ENCODE data around the gene PCDHB6. TPM values are rescaled to one million over a fixed set of nuclear protein-coding genes. Genes with fewer than 3 reads are reported as not detected.
"Not testable (repeated sequence)": the region's sequence is repeated elsewhere in the genome, so short reads cannot be mapped to it uniquely, and the experiment has no call there.

Gene PCDHB6
- total RNA-seq, 1 donor from 2014 or later, result 0.14 TPM

DNA sequence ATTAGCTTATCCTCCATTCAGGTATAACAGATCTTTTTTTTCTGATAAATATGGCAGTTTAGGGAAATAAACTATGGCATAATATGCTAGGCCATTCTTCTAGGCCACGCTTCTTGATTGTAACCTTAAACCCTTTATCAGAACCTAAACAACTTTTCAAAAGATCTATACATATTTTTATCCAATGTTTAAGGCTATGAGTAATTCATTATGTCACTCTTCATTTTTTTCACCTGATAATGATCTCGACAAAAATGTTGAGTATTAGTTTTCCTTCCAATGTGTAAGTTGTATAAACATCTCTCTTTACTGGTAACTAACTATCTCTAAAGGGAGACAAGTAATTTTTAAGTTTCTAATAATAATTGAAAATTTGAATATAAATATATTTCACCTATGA, 30.6 kb upstream of the PCDHB6 start:
- Histone ChIP-seq H3K4me3 (no peak overlapping the region), H3K27ac (replicated peaks) (no peak overlapping the region), H3K4me1 (no peaks in the 10 kb centered on the region), H3K36me3 (no peaks in the 10 kb centered on the region), H3K27me3 (ENCODE audit: low read depth) (peaks cover 33% of the 10 kb centered on the region), H3K9me3 (replicated peaks) (peaks cover 72% of the 10 kb centered on the region)
- TF ChIP-seq, protein P1, sequence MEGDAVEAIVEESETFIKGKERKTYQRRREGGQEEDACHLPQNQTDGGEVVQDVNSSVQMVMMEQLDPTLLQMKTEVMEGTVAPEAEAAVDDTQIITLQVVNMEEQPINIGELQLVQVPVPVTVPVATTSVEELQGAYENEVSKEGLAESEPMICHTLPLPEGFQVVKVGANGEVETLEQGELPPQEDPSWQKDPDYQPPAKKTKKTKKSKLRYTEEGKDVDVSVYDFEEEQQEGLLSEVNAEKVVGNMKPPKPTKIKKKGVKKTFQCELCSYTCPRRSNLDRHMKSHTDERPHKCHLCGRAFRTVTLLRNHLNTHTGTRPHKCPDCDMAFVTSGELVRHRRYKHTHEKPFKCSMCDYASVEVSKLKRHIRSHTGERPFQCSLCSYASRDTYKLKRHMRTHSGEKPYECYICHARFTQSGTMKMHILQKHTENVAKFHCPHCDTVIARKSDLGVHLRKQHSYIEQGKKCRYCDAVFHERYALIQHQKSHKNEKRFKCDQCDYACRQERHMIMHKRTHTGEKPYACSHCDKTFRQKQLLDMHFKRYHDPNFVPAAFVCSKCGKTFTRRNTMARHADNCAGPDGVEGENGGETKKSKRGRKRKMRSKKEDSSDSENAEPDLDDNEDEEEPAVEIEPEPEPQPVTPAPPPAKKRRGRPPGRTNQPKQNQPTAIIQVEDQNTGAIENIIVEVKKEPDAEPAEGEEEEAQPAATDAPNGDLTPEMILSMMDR (IDR thresholded peaks at IDR 0.05; ENCODE audit: borderline replicate concordance), result no peak
- DNase-seq, result no peak
- intact Hi-C loops (cut with micrococcal nuclease), result no loop called here

DNA sequence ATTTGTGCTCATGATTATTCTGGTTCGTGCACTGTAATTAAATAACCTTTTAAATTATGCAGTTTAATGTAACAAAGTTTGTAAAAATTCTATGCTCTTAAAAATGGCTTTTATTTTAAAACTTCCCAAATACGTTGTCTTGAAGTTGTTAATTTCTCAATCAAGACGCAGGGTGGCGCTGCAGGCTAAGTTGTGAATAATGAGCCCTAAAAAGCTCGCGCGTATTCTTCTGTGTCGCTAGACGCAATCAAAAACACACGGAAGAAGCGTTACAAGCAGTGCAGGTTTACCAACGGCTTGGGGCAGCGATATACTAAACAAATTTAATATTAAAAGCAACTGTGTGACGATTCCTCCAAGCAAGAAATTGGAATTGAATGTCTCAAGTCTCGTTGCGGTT, 28.3 kb upstream of the PCDHB6 start, which contains the start of gene PCDHB4:
Gene PCDHB4, plus strand, starts transcription at position 256 of the 400 bp plus-strand sequence. CDS start 181 bp downstream, outside the sequence.
- Histone ChIP-seq H3K9me3 (replicated peaks) (peaks cover 58% of the 10 kb centered on the region), H3K4me3 (peak within 1 kb of the TSS; percentile 51), H3K27ac (replicated peaks) (no peak within 1 kb of the TSS), H3K4me1 (no peaks in the 10 kb centered on the region), H3K36me3 (no peaks in the 10 kb centered on the region), H3K27me3 (ENCODE audit: low read depth) (peaks cover 47% of the 10 kb centered on the region)
- no peak for DNase-seq
- TF ChIP-seq, protein P1 (IDR thresholded peaks at IDR 0.05; ENCODE audit: borderline replicate concordance), result peak; percentile 42
- intact Hi-C loops (cut with micrococcal nuclease), result no loop called here

DNA sequence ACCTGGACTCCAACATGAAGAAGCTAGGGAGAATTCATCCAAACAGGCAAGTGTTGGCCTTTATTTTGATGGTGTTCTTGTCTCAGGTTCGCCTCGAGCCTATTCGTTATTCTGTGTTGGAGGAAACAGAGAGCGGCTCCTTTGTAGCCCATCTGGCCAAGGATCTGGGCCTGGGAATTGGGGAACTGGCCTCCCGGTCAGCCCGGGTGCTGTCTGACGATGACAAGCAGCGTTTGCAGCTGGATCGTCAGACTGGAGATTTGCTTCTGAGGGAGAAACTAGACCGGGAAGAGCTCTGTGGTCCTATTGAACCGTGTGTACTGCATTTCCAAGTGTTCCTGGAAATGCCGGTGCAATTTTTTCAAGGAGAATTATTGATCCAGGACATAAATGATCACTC, 27.9 kb upstream of the PCDHB6 start:
- Histone ChIP-seq H3K27ac (replicated peaks) (no peak overlapping the region), H3K9me3 (replicated peaks) (peaks cover 58% of the 10 kb centered on the region), H3K4me1 (no peaks in the 10 kb centered on the region), H3K36me3 (peaks cover 3% of the 10 kb centered on the region), H3K27me3 (ENCODE audit: low read depth) (peaks cover 48% of the 10 kb centered on the region), H3K4me3 (peak overlapping the region; percentile 51)
- intact Hi-C loops (cut with micrococcal nuclease), result no loop called here
- TF ChIP-seq, protein P1 (IDR thresholded peaks at IDR 0.05; ENCODE audit: borderline replicate concordance), result no peak
- DNase-seq, result no peak

DNA sequence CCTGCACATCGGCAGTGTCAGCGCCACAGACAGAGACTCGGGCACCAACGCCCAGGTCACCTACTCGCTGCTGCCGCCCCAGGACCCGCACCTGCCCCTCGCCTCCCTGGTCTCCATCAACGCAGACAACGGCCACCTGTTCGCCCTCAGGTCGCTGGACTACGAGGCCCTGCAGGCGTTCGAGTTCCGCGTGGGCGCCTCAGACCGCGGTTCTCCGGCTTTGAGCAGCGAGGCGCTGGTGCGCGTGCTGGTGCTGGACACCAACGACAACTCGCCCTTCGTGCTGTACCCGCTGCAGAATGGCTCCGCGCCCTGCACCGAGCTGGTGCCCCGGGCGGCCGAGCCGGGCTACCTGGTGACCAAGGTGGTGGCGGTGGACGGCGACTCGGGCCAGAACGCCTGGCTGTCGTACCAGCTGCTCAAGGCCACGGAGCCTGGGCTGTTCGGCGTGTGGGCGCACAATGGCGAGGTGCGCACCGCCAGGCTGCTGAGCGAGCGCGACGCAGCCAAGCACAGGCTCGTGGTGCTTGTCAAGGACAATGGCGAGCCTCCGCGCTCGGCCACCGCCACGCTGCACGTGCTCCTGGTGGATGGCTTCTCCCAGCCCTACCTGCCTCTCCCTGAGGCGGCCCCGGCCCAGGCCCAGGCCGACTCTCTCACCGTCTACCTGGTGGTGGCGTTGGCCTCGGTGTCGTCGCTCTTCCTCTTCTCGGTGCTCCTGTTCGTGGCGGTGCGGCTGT, 26.3 kb upstream of the PCDHB6 start:
- peaks cover 48% of the 10 kb centered on the region for H3K9me3 ChIP-seq (replicated peaks)
- H3K36me3 ChIP-seq; H3K4me1 ChIP-seq; intact Hi-C loops (cut with micrococcal nuclease); H3K27ac ChIP-seq (replicated peaks); DNase-seq: not testable (repeated sequence)
- H3K27me3 ChIP-seq (ENCODE audit: low read depth), result peaks cover 48% of the 10 kb centered on the region
- peak overlapping the region; percentile 6 for H3K4me3 ChIP-seq

DNA sequence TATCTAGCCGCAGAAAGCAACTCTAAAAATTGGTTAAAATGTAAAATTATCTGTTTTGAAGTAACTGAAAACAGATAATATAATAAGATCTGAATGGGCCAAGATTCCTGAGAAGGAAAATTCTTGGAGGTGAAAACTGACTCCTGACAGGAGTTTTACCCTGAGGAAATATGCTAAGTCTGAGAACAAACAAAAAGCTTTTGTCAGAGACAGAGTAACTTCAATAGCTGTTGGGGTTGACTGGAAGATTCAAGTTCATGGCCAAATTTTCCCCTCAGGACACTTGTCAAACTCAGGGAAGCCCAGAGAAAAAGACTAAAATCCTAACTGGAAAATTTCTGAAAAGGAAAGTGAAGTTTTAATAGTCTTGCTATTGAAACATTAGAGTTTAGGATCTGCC, 22.6 kb upstream of the PCDHB6 start:
- TF ChIP-seq, protein P1 (IDR thresholded peaks at IDR 0.05; ENCODE audit: borderline replicate concordance), result no peak
- peaks cover 4% of the 10 kb centered on the region for H3K36me3 ChIP-seq
- H3K27ac ChIP-seq (replicated peaks), result no peak overlapping the region
- peaks cover 67% of the 10 kb centered on the region for H3K9me3 ChIP-seq (replicated peaks)
- intact Hi-C loops (cut with micrococcal nuclease), result no loop called here
- peaks cover 32% of the 10 kb centered on the region for H3K27me3 ChIP-seq (ENCODE audit: low read depth)
- no peaks in the 10 kb centered on the region for H3K4me1 ChIP-seq
- no peak overlapping the region for H3K4me3 ChIP-seq
- DNase-seq, result no peak

DNA sequence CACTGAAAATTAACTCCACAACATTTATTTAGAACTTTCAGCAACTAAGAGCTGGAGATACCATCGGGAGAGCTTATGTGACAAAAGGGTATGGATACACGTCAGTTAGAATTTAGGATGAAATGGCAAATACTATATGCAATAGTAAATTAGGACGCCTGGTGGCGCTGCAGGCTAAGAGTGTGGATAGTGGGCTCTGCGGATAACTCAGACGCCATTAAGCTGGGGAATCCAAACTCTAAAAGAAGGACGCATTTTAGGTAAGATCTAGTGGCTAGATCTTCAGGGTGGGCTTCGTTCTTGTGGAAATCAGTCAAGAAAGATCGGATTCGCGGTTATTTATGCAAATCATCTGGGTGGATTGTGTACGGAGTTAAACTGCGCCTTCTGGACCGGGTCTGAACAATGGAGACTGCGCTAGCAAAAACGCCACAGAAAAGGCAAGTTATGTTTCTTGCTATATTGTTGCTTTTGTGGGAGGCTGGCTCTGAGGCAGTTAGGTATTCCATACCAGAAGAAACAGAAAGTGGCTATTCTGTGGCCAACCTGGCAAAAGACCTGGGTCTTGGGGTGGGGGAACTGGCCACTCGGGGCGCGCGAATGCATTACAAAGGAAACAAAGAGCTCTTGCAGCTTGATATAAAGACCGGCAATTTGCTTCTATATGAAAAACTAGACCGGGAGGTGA, 14.7 kb upstream of the PCDHB6 start, which contains the start of gene PCDHB5:
Gene PCDHB5, plus strand, starts transcription at position 177 of the 688 bp plus-strand sequence. Its CDS starts 229 bp downstream, at position 406.
- Histone ChIP-seq H3K9me3 (replicated peaks) (peaks cover 98% of the 10 kb centered on the region), H3K4me1 (no peaks in the 10 kb centered on the region), H3K4me3 (peak within 1 kb of the TSS; percentile 58), H3K27me3 (ENCODE audit: low read depth) (peaks cover 17% of the 10 kb centered on the region), H3K36me3 (no peaks in the 10 kb centered on the region), H3K27ac (replicated peaks) (no peak within 1 kb of the TSS)
- intact Hi-C loops (cut with micrococcal nuclease), result no loop called here
- TF ChIP-seq, protein P1 (IDR thresholded peaks at IDR 0.05; ENCODE audit: borderline replicate concordance), result peak; percentile 53
- DNase-seq, result no peak
